Epithelial cell of esophagus (primary cell): ENCODE measurements around the gene NR2C2AP.

Experiments used
- DNase-seq: peaks from one replicate; pipeline ENCODE4 v3.0.0; 2010; ENCODE audit warnings: low read depth
- H3K4me3 ChIP-seq: 2 replicates; pipeline ENCODE4 v1.5.1; 2011; ENCODE audit warnings: mild to moderate bottlenecking, low read length, control low read depth
- CTCF ChIP-seq: IDR thresholded peaks from 2 replicates; pipeline ENCODE4 v1.5.1; 2011; ENCODE audit warnings: low read depth, mild to moderate bottlenecking, low read length, control low read depth, inconsistent platforms; ENCODE audit not compliant: insufficient read depth; ENCODE audit errors: missing control alignments

Gene NR2C2AP

GRCh38 chr19:19170053-19170872 is 33.0 kb downstream of the NR2C2AP start, which contains the start of gene MEF2B:
MEF2B (minus strand) TSS chr19:19170263; CDS start chr19:19150735, 19,528 bp downstream.
- peak; percentile 79 for DNase-seq
- no peak for TF ChIP-seq CTCF
- H3K4me3 ChIP-seq: no peak within 1 kb of the TSS

DNA sequence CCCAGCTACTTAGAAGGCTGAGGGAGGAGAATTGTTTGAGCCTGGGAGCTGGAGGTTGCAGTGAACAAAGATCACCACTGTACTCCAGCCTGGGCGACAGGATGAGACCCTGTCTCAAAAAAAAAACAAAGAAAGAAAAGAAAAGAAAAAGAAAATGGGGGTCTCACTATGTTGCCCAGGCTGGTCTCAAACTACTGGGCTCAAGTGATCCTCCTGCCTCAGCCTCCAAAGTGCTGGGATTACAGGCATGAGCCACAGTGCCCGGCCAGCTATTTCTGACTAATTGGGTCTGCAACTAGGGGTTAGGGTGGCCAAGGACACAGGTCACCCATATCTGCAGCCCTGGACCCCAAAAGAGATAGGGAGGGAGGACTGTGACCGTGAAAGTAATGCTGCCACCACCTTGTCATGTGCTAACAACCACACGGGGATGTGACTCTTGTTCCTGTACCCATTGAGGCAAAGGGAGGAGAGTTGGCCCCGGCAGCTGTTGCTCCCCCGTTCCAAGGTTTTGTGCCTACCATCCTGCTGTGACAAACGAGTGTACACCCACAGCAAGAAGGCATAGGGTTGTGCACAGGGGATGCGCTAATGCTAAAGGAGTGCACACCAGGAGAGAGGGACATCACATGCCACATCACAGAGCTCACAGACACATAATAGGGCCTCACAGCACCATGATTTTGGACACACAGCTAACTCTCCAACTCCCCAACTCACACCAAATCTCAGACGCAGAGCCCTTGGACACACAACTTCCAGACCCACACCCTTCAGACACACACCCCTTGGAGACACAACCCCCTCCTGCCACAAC is 33.8 kb downstream of the NR2C2AP start:
- no peak overlapping the region for H3K4me3 ChIP-seq
- no peak for TF ChIP-seq CTCF
- no peak for DNase-seq

- no peak overlapping the region for H3K4me3 ChIP-seq
- no peak for TF ChIP-seq CTCF
- no peak for DNase-seq
Measured at GRCh38 chr19:19167612-19168011, 35.6 kb downstream of the NR2C2AP start.

DNA sequence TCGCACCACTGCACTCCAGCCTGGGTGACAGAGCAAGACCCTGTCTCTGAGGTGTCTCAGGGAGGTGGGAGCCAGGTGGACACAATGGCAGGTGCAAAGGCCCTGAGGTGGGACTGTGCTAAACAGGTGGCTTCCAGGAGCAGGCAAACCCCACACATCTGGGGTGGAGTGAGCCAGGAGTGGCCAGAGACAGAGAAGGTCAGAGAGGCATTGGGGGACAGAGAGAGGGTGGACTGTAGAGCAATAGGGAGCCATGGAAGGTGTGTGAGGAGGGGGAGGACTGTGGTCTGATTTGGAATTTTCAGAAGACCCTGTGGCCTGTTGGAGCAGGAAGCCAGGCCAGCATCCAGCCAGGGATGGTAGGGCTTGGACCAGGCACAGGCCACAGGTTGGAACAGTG is 37.8 kb downstream of the NR2C2AP start:
- no peak overlapping the region for H3K4me3 ChIP-seq
- DNase-seq: no peak
- no peak for TF ChIP-seq CTCF

DNA sequence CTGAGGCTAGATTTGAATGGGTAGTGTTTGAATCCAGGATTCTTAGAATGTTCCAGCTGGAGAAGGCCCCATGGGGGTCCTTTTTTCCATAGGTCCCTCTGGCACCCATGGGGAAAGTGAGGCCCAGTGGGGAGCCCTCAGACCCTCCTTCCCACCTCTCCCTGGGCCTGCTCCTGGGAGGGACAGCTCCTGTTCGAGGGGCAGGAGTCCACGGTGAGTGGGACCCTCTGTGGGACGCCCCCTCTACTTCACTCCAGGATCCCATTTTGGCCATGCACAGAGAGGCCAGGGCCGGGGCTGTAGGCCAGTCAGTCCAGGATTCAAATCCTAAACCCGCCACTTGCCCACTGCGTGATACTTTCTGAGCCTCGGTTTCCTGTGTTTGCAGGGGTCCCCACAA is 40.7 kb downstream of the NR2C2AP start:
- no peak overlapping the region for H3K4me3 ChIP-seq
- DNase-seq: no peak
- TF ChIP-seq CTCF: no peak

- TF ChIP-seq CTCF: no peak
- H3K4me3 ChIP-seq: no peak overlapping the region
- DNase-seq: no peak
Measured at GRCh38 chr19:19160461-19161035, 42.7 kb downstream of the NR2C2AP start.
